ENCODE data around the gene PALM.

- no peak for TF ChIP-seq CTCF (conservative IDR thresholded peaks at IDR 0.05)
- peak; percentile 47; the same call in 1 of the 2 replicates for TF ChIP-seq ZFX (IDR thresholded peaks at IDR 0.05)
Measured at GRCh38 chr19:679418-680286, 29.1 kb upstream of the PALM start.

Measured in C4-2B (cell line).